Measurements from ENCODE around the gene ELL2.

- TF ChIP-seq CTCF (IDR thresholded peaks at IDR 0.05; ENCODE audit: insufficient read depth, low read depth, low read length), result no peak
- no peak for TF ChIP-seq EZH2 (IDR thresholded peaks at IDR 0.05; ENCODE audit: insufficient read depth, low read length)
Observed at GRCh38 chr5:95983080-95983479, 21.4 kb upstream of the ELL2 start.

All from astrocyte (in vitro differentiated cells and primary cell).